D721Med (cell line): ENCODE measurements around the gene ARSA.
"Not testable (repeated sequence)": the region's sequence is repeated elsewhere in the genome, so short reads cannot be mapped to it uniquely, and the experiment has no call there.

Experiments used
- DNase-seq: peaks from one replicate; pipeline ENCODE4 v3.0.0; 2011; ENCODE audit warnings: low spot score; ENCODE audit not compliant: insufficient read length
- FAIRE-seq: peaks from 2 replicates; lab custom pipeline; 2011; peaks lifted over from hg19 to GRCh38; lab: Jason Lieb, UNC
- CTCF ChIP-seq: IDR thresholded peaks from 2 replicates; pipeline ENCODE4 v1.5.1; 2012; ENCODE audit warnings: mild to moderate bottlenecking, control low read depth; ENCODE audit not compliant: insufficient read depth; ENCODE audit errors: missing control alignments

Gene ARSA

DNA sequence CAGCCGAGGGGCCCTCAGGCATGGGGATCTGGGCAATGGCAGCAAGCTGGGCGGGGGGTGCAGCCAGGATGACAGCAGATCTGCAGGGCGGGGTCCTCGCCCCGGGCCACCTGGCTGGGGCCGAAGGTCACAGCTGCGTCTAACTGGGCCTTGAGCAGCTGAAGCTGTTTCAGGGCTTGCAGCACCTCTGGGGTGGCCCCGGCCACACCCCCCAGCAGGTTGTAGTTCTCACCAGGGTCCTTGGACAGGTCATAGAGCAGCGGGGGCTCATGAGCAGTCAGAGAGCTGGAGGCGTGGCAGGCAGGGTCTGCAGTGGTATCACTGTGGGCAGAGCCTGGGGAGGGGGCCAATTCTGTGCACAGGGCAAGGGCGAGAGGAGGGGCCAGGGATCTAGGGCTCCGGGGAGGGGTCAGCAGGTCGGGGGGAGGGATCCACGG is 2.8 kb downstream of the ARSA start:
- no peak for FAIRE-seq
- no peak for TF ChIP-seq CTCF

GRCh38 chr22:50624347-50625130 is 3.4 kb downstream of the ARSA start:
- no peak for TF ChIP-seq CTCF
- no peak for FAIRE-seq
- no peak for DNase-seq

More for the DNA sequence above, 2.8 kb downstream of the ARSA start:
- no peak for DNase-seq

DNA sequence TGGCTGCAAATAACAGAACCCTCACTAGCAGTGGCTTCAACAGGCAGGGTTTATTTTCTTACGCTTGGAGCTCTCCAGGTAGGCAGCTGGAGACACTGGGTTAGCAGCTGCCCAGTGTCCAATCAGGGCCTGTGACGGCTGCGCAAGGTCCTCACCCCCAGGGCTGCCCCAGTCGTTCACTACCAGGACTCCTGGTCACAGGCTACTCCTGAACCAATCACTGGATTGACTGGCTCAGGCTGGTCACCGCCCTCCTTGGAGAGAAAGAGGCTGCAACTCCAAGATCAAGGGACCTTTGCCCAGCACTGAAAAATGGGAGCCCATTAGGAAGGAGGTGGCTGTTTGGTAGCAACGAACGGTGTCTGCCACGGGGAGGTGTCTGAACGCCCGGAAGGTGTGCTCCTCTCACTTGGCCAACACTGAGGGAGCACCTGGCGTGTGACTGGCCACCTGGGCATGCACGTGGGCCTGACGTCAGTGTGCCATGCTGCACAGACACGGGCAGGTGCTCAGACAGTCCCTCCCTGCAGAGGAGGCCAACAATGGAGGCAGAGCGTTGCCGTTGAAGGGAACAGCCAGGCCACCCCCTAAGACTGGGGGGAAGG is 5.1 kb downstream of the ARSA start:
- no peak for FAIRE-seq
- TF ChIP-seq CTCF, result no peak
- no peak for DNase-seq

DNA sequence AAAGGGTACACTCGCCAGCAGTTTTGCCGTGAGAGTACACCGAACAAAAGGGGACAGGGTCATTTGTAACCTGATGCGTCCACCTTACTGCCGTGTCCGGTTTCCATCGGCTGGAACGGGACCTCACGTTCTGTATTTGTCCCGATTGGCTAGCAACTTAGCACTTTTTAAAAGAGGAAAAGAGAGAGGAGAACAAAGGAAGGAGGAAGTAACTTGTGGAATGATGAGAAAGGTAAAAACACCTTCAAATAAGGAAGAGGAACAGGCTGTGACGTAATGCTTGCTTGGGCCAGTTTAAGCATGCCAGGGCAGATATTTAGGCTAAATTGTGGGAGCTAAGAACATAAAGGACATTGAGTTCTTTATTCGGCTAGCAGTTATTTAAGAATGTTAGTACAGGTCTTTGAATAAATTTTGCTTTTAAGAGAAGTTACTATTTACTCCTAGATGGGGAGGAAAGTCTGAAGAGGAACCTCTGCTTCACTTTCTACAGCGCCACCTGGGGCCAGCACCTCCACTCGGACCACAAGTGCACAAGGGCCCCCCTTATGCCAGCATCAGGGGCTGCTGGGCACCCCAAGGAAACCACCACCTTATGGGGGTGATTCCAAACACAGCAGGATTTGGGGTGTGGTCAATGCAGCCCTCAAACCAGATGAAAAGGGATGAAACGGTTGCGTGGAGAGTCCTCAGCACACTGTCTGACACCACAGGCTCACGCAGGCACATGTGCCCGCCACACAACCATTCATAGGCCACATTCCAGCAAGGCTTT is 5.8 kb downstream of the ARSA start:
- no peak for TF ChIP-seq CTCF

GRCh38 chr22:50621356-50621880 is 6.5 kb downstream of the ARSA start:
- FAIRE-seq, result no peak
- TF ChIP-seq CTCF, result no peak
- DNase-seq, result no peak

More for the DNA sequence above, 5.8 kb downstream of the ARSA start:
- FAIRE-seq, result no peak
- no peak for DNase-seq

GRCh38 chr22:50620593-50621355 is 7.2 kb downstream of the ARSA start:
- FAIRE-seq (no peak), DNase-seq (no peak)
- TF ChIP-seq CTCF, result peak; percentile 59

GRCh38 chr22:50614296-50614695 is 13.7 kb downstream of the ARSA start:
- not testable (repeated sequence) for DNase-seq, FAIRE-seq
